ENCODE data around the gene SMYD3.

GRCh38 chr1:245717611-245718010 is 789.5 kb downstream of the SMYD3 start:
- TF ChIP-seq, protein P1, sequence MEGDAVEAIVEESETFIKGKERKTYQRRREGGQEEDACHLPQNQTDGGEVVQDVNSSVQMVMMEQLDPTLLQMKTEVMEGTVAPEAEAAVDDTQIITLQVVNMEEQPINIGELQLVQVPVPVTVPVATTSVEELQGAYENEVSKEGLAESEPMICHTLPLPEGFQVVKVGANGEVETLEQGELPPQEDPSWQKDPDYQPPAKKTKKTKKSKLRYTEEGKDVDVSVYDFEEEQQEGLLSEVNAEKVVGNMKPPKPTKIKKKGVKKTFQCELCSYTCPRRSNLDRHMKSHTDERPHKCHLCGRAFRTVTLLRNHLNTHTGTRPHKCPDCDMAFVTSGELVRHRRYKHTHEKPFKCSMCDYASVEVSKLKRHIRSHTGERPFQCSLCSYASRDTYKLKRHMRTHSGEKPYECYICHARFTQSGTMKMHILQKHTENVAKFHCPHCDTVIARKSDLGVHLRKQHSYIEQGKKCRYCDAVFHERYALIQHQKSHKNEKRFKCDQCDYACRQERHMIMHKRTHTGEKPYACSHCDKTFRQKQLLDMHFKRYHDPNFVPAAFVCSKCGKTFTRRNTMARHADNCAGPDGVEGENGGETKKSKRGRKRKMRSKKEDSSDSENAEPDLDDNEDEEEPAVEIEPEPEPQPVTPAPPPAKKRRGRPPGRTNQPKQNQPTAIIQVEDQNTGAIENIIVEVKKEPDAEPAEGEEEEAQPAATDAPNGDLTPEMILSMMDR (IDR thresholded peaks at IDR 0.05) = no peak
- no peak for TF ChIP-seq EP300 (IDR thresholded peaks at IDR 0.05)
- TF ChIP-seq POLR2AphosphoS5 (IDR thresholded peaks at IDR 0.05) = no peak
- no peak for TF ChIP-seq POLR2A (IDR thresholded peaks at IDR 0.05; ENCODE audit: low read depth)
